Glomerular endothelial cell (primary cell): ENCODE data around the gene ZBTB45. TPM values are rescaled to one million over a fixed set of nuclear protein-coding genes. Genes with fewer than 3 reads are reported as not detected.
"Not testable (repeated sequence)": the region's sequence is repeated elsewhere in the genome, so short reads cannot be mapped to it uniquely, and the experiment has no call there.

Source experiments
- DNase-seq: peaks from one replicate; pipeline ENCODE4 v3.0.0-alpha.2; 2011; ENCODE audit warnings: low read depth, low spot score; ENCODE audit errors: extremely low read depth
- total RNA-seq: library from RNA; depleted of rRNA; stranded (reverse); fragments of >200 nt; gene quantifications from 2 replicates; pipeline ENCODE4 v1.2.3, GENCODE V29; 2015

Gene ZBTB45
- total RNA-seq, 1 donor from 2014 or later = 16.7 TPM

DNA sequence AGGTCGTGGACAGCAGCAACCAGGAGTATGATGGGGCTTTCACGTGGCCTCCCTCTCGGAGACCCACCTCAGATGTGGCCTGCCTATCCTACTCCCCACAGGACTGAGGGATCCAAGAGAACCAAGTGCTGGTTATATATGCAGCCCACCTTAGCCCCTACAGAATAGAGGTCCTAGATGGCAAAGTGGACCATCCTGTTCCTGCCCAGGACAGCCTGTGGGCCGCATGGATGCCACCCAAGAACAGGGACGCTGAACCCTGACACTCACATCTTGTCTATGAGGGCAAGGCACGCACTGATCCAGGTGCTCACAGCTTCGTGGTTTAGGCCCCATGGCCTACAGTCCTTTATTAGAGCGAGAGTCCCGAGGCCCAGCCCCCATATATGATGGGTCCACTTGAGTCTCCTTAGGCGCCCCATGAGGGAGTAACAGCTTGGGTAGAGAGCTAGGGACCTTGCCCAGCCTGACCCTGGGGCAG is 6.4 kb downstream of the ZBTB45 start:
- no peak for DNase-seq

DNA sequence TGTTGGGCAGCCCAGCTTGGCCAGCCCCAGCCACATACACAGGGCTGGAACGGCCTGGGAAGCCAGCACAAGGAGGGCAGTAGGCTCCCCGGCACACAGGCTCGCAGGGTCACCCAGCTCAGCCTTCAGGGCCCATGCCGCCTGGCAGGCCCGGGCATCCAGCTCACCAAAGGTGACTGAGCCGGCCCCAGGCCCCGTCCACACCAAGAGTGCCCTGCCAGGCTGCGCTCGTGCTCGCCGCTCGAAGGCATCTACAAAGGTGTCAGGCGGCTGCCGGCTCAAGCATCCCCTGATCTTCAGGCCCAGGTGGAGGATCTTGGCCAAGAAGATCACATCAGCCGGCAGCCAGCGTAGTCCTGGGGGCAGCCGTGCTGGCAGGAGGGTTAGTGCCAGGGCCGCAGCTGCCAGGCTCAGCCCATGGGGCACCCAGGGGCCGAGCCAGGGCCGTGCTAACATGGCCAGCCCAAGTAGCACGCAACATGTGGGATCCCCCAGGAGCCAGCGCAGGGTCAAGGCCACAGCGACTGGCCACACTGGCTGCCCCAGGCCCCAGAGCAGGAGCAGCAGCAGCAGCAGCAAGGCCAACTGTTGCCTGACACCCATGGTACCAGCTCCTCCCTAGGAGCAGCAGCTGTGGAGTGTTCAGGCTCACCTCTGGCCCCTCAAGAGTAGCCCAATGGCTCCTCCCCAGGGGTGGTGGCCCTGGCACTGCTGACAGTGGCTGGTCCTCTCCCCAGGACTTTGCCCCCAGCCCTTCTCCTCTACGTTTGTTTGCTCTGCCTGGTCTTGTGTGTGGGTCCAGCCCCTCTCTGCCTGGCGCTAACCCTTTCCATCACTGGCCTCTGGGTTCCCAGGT is 8.0 kb downstream of the ZBTB45 start, which contains the start of gene SLC27A5:
SLC27A5 (minus strand) TSS at position 640 of the 856 bp plus-strand sequence; CDS start at position 603, 37 bp downstream.
- no peak for DNase-seq

DNA sequence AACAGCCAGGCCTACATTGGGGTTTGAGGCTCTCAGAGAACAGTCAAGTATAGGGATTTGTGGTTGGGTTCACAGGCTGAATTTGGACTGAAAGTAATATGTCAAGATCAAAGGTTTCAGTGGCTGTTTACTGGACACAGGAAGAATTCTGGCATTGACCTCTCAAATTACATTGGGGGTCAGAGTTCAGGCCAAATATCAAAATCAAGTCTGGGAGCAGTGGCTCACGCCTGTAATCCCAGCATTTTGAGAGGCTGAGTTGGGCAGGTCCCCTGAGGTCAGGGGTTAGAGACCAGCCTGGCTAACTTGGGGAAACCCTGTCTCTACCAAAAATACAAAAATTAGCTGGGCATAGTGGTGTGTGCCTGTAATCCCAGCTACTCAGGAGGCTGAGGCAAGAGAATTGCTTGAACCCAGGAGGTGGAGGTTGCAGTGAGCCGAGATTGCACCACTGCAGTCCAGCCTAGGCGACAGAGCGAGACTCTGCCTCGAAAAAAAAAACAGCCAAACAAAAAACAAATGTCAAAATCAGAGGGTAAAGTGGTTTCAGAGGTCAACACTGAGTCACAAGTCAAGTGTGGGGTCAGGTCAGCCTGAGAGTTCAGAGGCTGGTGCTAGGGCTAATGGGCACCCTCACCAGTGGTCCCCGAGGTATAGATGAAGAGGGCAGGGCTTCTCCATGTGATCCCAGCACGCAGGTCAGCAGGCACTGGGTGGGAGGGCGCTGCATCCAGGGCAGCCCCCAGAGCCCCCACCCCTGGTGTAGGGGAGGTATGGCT is 9.3 kb downstream of the ZBTB45 start:
- DNase-seq = no peak

DNA sequence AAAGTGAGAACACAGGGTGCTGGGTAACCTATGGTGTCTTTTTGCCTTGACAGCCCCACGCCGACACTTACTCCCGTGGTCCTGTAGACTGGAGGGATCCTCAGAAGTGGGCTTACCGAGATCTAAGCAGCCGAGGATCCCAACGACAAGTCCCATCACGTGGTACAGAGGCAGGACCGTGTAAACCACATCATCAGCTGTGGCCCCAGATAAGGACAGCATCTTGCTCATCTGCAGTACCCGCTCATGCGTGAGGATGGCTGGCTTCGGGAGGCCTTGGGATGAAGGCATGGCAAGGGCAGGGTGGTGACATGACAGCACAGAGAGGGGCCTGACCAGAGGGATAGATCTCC is 9.9 kb downstream of the ZBTB45 start:
- no peak for DNase-seq

DNA sequence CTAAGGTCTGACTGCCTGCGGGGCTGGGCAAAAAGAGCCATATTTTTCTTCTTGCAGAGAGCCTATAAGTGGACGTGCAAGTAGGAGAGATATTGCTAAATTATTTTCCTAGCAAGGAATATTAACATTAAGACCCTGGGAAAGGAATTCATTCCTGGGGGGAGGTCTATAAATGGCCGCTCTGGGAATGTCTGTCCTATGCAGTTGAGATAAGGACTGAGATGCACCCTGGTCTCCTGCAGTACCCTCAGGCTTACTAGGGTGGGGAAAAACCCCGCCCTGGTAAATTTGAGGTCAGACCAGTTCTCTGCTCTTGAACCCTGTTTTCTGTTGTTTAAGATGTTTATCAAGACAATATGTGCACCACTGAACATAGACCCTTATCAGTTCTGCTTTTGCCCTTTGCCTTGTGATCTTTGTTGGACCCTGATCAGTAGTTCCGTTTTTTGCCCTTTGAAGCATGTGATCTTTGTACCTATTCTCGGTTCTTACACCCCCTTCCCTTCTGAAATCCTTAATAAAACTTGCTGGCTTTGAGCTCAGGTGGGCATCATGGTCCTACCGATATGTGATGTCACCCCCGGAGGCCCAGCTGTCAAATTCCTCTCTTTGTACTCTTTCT is 11.9 kb downstream of the ZBTB45 start:
- DNase-seq = not testable (repeated sequence)

DNA sequence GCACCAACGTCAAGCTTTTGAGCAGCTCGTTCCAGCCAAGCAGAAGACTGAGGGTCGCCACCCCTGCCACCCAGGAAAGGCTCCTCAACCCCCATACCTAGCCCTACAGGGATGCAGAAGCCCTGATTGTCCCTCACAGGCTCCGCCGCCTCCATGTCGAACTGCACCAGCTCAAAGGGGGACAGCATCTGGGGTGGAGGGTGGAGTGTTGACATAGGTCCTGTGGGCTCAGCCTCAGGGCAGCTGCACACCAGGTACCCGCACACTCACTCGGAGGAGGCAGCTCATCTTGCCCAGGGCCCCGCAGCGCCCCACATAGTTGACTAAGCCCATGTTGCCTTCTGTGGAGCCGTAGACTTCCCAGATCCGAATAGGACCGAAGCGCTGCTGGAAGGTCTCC is 19.4 kb downstream of the ZBTB45 start:
- no peak for DNase-seq

DNA sequence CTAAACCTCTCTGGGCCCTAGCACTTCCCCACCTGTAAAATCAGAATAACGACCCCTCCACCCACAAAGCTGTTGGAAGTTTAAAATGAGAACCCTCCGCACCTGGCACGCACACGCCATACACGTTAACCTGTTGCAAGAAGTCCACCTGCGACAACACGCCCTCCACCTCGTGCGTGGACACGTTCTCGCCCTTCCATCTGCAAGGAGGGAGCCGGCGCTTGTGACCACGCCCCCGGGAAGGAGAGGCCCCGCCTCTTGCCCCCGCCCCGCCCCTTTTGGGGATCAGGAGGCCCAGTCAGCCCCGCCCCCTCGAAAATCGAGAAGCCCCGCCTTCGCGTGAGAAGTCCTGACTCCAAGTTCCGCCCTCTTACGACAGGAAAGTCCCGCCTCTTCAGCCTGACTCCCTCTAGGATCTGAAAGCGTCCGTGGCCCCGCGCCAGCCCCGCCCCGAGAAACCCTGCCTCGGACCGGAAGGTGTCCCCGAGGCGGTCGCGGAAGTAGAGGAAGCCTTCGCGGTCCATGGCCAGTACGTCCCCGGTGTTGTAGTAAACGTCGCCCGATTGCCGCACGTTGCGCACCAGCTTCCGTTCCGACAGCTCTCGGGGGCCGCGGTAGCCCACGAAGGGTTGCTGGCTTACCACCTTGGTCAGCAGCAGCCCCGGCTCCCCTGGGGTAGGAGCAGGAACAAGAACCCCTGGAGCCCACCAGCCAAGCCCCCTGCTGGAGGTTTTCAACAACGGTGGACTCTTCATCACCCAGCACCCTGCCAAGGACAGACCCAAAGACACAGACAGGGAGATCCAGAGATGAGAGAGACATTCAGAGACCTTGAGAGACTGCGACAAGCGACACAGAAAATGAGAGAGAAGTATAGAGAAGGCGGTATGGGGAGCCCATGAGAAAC is 20.3 kb downstream of the ZBTB45 start:
- DNase-seq = peak; percentile 89

DNA sequence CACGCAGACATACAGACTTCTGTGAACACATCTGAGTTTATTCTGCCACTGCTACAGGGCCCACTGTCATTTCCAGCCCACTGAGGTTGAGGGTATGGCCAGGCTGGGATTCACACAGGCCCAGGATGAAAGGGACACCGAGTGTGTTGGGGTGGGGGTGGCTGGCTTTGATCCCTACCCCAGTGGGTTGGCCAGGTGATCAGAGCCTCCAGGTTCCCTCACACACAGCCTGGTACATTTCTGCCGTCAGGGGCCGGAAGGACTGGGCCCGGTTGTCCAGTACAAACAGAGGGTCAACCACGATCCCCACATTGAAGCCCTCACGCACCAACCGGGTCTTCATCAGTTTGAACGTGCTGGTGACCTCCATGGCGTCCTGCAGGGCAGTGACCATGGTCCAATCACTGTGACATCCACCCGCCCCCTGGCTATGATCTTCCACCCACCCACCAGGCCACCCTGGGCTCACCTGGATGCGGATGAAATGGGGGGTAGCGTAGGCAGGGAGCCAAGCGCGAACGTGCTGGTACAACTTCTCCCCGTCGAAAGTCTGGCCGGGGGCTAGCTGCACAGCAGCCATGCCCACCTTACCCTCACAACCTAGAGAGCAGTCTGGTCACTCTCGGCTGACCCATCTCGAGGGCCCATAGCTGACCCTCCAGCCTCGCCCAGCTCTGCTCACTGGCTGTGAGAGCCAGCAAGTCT is 21.1 kb downstream of the ZBTB45 start:
- no peak for DNase-seq

DNA sequence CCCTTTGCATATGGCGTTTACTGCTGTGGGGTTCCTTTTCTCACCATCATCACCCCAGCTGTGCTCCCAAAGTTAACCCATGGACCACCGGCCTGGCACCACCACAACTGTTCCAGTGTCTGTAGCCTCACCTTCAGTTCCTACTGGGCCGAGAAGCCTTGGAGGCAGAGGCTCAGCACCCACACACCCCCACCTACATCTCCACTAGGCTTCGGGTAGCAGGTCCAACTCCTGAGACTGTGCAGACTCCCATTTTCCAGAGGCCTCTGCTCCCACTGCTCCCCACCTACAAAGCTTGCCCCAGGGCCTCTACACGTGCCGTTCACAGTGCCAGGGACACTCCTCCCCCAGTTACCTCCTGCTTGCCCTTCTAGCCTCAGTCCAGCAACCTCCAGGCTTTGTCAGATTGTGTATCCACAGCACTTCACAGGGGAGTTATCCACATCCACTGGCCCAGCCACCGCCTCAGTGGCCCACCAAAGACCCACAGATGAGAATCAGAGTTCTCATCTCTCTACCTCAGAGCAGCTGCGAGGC is 21.9 kb downstream of the ZBTB45 start:
- no peak for DNase-seq

DNA sequence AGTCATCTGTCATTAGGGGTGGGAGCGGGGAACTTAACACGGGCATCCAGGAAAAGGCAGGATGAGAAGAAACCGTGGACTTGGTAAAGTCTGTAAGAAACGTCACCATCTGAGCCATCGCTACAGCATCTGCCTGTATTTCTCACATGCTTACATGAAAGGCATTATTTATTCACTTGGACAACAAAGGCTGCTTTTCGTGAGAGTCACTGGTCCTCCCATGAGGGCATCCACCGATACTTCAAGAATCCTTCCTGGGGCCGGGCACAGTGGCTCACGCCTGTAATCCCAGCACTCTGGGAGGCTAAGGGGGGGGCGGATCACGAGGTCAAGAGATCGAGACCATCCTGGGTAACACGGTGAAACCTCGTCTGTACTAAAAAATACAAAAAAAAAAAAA is 27.3 kb downstream of the ZBTB45 start:
- DNase-seq = no peak

DNA sequence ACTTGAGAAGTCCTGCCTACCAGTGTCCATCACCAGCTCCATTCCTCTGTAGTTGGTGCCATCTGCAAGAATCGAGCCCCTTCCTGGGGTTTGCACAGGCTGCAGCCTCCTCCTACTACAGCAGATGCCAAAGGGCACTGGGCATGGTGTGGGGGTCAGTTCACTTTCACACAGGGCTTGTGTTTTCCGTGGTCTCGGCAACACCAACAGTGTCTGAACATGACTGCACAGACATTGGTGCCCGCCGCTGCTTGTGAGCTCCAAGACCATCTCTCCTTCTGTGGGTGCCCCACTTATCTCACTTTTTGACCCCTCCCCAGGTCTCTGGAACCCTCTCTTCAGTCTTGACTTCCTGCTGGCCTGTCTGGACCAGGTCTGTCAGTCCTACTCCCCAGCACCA is 28.2 kb downstream of the ZBTB45 start:
- DNase-seq = no peak

DNA sequence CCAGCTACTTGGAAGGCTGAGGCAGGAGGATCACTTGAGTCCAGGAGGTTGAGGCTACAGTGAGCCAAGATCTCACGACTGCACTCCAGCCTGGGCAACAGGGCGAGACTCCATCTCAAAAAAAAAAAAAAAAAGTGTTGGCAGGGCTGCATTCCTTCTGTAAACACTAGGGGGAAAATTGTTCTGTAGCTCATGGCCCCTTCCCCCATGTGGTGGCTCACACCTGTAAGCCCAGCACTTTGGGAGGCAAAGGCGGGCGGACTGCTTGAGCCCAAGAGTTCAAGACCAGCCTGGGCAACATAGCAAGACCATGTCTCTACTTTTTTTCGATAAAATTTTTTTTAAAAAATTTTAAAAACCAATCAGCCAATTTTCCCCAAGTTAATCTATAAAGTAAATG is 35.3 kb downstream of the ZBTB45 start:
- not testable (repeated sequence) for DNase-seq

DNA sequence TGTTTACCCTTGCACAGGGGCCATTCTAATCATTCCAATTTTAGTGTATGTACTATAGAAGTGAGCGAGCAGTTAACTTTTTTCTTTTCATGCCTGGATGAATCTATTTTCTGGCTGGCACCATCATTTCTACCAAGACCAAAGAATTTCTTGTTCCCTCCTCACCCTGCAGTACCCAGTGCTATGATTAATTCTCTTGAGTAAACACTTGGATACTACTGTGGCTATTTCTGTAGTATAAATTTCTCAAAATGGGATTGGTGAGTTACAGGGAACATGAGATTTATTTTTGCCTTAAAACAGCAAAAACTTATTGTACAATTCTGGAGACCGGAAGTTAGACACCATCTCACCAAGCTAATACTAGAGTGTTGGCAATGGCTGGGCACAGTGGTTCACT is 35.8 kb downstream of the ZBTB45 start:
- DNase-seq = no peak

DNA sequence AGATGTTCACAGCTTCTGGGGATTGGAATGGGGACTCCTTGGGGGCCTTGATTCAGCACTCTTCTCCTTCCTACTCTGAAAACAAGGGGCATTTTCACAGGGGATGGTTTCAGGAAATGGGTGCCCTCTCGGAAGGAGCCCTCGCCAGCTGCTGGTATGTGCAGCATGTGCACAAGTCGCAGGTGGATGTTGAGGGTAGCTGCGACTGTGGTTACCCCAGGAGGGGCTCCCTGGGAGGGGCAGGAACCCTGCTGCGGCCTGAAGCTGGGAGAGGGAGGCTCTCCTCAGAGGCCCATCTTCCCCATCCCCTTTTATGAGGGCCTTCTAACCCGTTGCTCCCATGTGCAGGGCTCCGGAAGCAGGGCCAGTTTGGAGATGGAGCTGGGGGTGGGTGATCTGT is 37.2 kb downstream of the ZBTB45 start:
- no peak for DNase-seq

DNA sequence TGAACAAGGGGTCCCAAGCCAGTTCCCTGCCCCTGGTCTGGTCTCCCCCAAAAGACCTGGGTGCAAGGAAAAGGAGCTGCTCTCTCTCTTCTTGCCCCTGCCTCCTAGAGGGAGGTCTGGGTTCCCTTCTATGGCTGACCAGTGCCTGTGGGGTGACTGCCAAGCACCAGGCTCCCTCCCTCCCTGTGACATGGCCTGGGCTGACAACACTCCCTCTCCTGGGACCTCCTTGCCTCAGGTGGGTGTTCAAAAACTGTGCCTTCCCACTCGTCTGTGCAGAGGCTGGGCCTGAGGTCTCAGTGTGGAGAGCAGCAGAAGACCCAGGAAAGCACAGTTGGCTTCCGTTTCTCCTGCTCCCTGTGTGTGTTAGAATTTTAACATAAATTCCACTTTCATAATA is 38.8 kb downstream of the ZBTB45 start:
- DNase-seq = no peak

DNA sequence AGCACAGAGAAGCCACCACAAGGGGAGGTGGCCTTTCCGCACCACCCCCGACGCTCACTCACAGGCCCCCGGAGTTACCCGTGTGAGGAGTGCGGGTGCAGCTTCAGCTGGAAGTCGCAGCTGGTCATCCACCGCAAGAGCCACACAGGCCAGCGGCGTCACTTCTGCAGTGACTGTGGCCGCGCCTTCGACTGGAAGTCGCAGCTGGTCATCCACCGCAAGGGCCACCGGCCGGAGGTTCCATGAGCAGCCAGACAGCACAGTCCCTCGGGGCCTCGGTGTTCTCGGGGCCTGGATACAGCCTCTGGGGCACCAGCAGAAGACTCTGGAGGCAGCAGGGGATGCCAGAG is 39.2 kb downstream of the ZBTB45 start:
- no peak for DNase-seq

DNA sequence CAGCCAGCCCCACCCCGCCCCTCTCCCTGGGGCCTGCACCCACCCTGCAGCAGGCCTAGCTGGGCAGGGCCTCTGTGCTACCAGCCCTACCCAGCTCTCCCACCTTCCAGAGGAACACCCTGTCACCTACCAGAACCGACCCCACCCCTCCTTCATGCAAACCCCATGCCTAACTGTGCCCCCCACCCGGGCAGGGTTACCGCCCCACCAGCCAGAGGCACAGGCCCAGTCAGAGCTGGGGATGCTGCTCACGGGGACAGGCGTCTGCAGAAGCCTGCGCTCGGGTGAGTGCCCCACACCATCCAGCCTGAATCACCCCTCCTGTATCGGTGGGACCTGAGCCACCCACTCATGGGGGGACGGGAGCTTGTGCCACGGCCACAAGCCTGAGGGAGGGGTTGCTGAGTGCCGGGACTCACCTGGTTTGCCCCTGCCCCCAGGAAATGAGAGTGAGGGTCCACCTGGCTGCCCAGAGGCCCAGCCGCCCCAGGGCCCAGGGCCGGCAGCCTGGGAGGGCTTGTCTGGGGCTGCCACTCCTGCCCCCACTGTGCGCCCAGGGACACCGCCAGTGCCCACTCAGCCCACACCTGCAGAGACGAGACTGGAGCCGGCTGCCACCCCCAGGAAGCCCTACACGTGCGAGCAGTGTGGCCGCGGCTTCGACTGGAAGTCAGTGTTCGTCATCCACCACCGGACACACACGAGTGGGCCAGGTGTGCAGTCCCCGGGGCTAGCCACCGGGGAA is 39.7 kb downstream of the ZBTB45 start:
- no peak for DNase-seq

DNA sequence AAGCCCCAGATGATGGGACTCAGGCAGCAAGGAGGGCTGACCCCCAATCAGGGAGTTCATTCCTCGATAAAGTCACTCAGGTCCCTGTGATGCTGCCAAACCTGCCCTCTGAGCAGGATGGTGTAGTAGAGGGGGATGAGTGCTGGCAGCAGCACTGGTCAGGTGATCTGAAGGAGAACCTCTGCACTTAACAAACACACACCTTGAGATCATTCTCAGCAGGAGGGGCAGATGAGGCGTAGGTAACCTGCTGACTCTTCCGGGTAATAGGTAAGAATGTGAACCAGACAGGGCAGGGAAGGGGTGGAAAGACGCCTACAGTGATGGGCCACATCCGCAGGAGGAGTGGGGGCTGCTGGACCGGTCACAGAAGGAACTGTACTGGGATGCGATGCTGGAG is 40.3 kb downstream of the ZBTB45 start:
- DNase-seq = no peak

DNA sequence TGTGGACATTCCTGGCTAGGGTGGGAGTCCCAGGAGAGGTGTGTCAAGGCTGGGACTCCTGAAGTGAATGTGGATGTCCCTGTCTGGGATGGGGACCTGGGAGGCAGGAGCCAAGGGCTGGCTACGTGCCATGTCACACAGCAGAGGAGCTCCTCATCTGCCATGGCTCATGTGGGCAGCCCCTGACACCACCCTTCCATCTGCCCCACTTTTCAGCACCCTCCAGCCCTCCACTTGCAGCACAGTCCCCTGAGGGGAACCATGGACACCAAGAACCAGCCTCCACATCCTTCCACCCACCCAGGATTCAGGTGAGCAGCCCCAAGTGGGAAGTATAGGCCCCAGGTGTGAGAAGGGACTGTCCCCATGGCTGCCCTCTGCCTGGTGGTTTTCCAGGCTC is 41.7 kb downstream of the ZBTB45 start:
- DNase-seq = no peak
